HUES48 (cell line): Measurements from ENCODE around the gene TRIM6.
A peak's percentile ranks its signal among the peaks of the same experiment; 100 is the strongest.
"Not testable (repeated sequence)": the region's sequence is repeated elsewhere in the genome, so short reads cannot be mapped to it uniquely, and the experiment has no call there.

Source experiments
- H3K27ac ChIP-seq: one replicate; pipeline ENCODE4 v1.7.0; 2013; ENCODE audit warnings: low read depth, low read length, inconsistent platforms
- H3K27me3 ChIP-seq: 2 replicates; pipeline ENCODE4 v1.6.1; 2013; ENCODE audit warnings: mild to moderate bottlenecking, low read length; ENCODE audit not compliant: control insufficient read depth, insufficient read depth
- H3K36me3 ChIP-seq: 2 replicates; pipeline ENCODE4 v1.6.1; 2013; ENCODE audit warnings: low read length; ENCODE audit not compliant: control insufficient read depth, insufficient read depth
- H3K4me1 ChIP-seq: 2 replicates; pipeline ENCODE4 v1.6.1; 2013; ENCODE audit warnings: mild to moderate bottlenecking, low read length; ENCODE audit not compliant: control insufficient read depth, insufficient read depth
- H3K4me3 ChIP-seq: 2 replicates; pipeline ENCODE4 v1.5.1; 2013; ENCODE audit warnings: mild to moderate bottlenecking, low read depth, low read length
- H3K9ac ChIP-seq: 2 replicates; pipeline ENCODE4 v1.6.1; 2013; ENCODE audit warnings: mild to moderate bottlenecking, low read depth, low read length, moderate library complexity
- H3K9me3 ChIP-seq: 2 replicates; pipeline ENCODE4 v1.6.1; 2013; ENCODE audit warnings: low read length; ENCODE audit not compliant: control insufficient read depth, insufficient read depth

The TRIM6 gene

GRCh38 chr11:5577101-5577500, 19.3 kb upstream of the TRIM6 start:
- H3K36me3 ChIP-seq = no peaks in the 10 kb centered on the region
- H3K9ac ChIP-seq = no peak overlapping the region
- no peaks in the 10 kb centered on the region for H3K27me3 ChIP-seq
- H3K27ac ChIP-seq = no peak overlapping the region
- H3K9me3 ChIP-seq = no peaks in the 10 kb centered on the region
- no peaks in the 10 kb centered on the region for H3K4me1 ChIP-seq
- no peak overlapping the region for H3K4me3 ChIP-seq

GRCh38 chr11:5580577-5580976, 15.9 kb upstream of the TRIM6 start, which contains the start of gene OR52B6:
Gene OR52B6, plus strand, starts transcription at chr11:5580877. Its CDS starts 0 bp downstream, at chr11:5580877.
- H3K4me1 ChIP-seq = no peaks in the 10 kb centered on the region
- H3K27me3 ChIP-seq = no peaks in the 10 kb centered on the region
- no peaks in the 10 kb centered on the region for H3K36me3 ChIP-seq
- no peaks in the 10 kb centered on the region for H3K9me3 ChIP-seq
- no peak within 1 kb of the TSS for H3K27ac ChIP-seq
- no peak within 1 kb of the TSS for H3K9ac ChIP-seq
- H3K4me3 ChIP-seq = no peak within 1 kb of the TSS

GRCh38 chr11:5581014-5581413, 15.4 kb upstream of the TRIM6 start:
- H3K4me3 ChIP-seq = no peak overlapping the region

GRCh38 chr11:5584458-5584857, 12.0 kb upstream of the TRIM6 start:
- H3K9me3 ChIP-seq, H3K27ac ChIP-seq, H3K4me3 ChIP-seq, H3K36me3 ChIP-seq, H3K27me3 ChIP-seq, H3K9ac ChIP-seq, H3K4me1 ChIP-seq: not testable (repeated sequence)

More at GRCh38 chr11:5581014-5581413, 15.4 kb upstream of the TRIM6 start:
- H3K9ac ChIP-seq = no peak overlapping the region
- no peaks in the 10 kb centered on the region for H3K27me3 ChIP-seq
- H3K27ac ChIP-seq = no peak overlapping the region
- H3K9me3 ChIP-seq = no peaks in the 10 kb centered on the region
- H3K4me1 ChIP-seq = no peaks in the 10 kb centered on the region
- H3K36me3 ChIP-seq = no peaks in the 10 kb centered on the region

- H3K9ac ChIP-seq, H3K36me3 ChIP-seq, H3K27me3 ChIP-seq, H3K4me3 ChIP-seq, H3K9me3 ChIP-seq, H3K27ac ChIP-seq, H3K4me1 ChIP-seq: not testable (repeated sequence)
Measured at GRCh38 chr11:5589906-5590305, 6.5 kb upstream of the TRIM6 start.

- H3K27me3 ChIP-seq = no peaks in the 10 kb centered on the region
- H3K9ac ChIP-seq = no peak overlapping the region
- H3K9me3 ChIP-seq = no peaks in the 10 kb centered on the region
- H3K4me3 ChIP-seq = no peak overlapping the region
- H3K36me3 ChIP-seq = no peaks in the 10 kb centered on the region
- no peak overlapping the region for H3K27ac ChIP-seq
- no peaks in the 10 kb centered on the region for H3K4me1 ChIP-seq
Measured at GRCh38 chr11:5591613-5592012, 4.8 kb upstream of the TRIM6 start.

GRCh38 chr11:5592615-5593014, 3.8 kb upstream of the TRIM6 start:
- Histone ChIP-seq H3K4me3 (no peak overlapping the region), H3K27me3 (no peaks in the 10 kb centered on the region), H3K9me3 (no peaks in the 10 kb centered on the region), H3K36me3 (no peaks in the 10 kb centered on the region), H3K4me1 (peaks cover 9% of the 10 kb centered on the region), H3K9ac (no peak overlapping the region), H3K27ac (no peak overlapping the region)

GRCh38 chr11:5593146-5593545, 3.3 kb upstream of the TRIM6 start:
- H3K27ac ChIP-seq = no peak overlapping the region
- H3K36me3 ChIP-seq = no peaks in the 10 kb centered on the region
- H3K9me3 ChIP-seq = no peaks in the 10 kb centered on the region
- H3K27me3 ChIP-seq = no peaks in the 10 kb centered on the region
- H3K9ac ChIP-seq = no peak overlapping the region
- no peak overlapping the region for H3K4me3 ChIP-seq
- H3K4me1 ChIP-seq = peaks cover 14% of the 10 kb centered on the region

GRCh38 chr11:5597953-5598352, 1.5 kb downstream of the TRIM6 start:
- peaks cover 33% of the 10 kb centered on the region for H3K4me1 ChIP-seq
- no peak overlapping the region for H3K9ac ChIP-seq
- H3K27ac ChIP-seq = no peak overlapping the region
- peak overlapping the region; percentile 71 for H3K4me3 ChIP-seq
- H3K36me3 ChIP-seq = no peaks in the 10 kb centered on the region
- no peaks in the 10 kb centered on the region for H3K27me3 ChIP-seq
- H3K9me3 ChIP-seq = no peaks in the 10 kb centered on the region

- Histone ChIP-seq H3K27ac (no peak overlapping the region), H3K4me3 (no peak overlapping the region), H3K9ac (no peak overlapping the region; the same call in 1 of the 2 replicates), H3K4me1 (peaks cover 33% of the 10 kb centered on the region), H3K27me3 (no peaks in the 10 kb centered on the region), H3K36me3 (peaks cover 23% of the 10 kb centered on the region), H3K9me3 (no peaks in the 10 kb centered on the region)
Measured at GRCh38 chr11:5600374-5600851, 4.0 kb downstream of the TRIM6 start.

GRCh38 chr11:5602791-5603190, 6.4 kb downstream of the TRIM6 start:
- H3K9ac ChIP-seq, H3K27me3 ChIP-seq, H3K27ac ChIP-seq, H3K9me3 ChIP-seq, H3K4me3 ChIP-seq: not testable (repeated sequence)
- Histone ChIP-seq H3K4me1 (peaks cover 22% of the 10 kb centered on the region), H3K36me3 (peaks cover 44% of the 10 kb centered on the region)

GRCh38 chr11:5603326-5603725, 6.9 kb downstream of the TRIM6 start:
- Histone ChIP-seq H3K9ac (no peak overlapping the region), H3K4me3 (no peak overlapping the region), H3K9me3 (no peaks in the 10 kb centered on the region), H3K27ac (no peak overlapping the region), H3K36me3 (peaks cover 50% of the 10 kb centered on the region), H3K27me3 (no peaks in the 10 kb centered on the region), H3K4me1 (peaks cover 16% of the 10 kb centered on the region)
